ENCODE results near the gene KCNJ9. TPM values are rescaled to one million over a fixed set of nuclear protein-coding genes. Genes with fewer than 3 reads are reported as not detected.
A peak's percentile ranks its signal among the peaks of the same experiment; 100 is the strongest.

Gene KCNJ9
- total and polyA plus RNA-seq, 2 of the 13 experiments (the other 11 are each of a cell fraction or from before 2014, with no cell fraction given): not detected

- TF ChIP-seq ARID5B (CRISPR knock-in tag; IDR thresholded peaks at IDR 0.05) (peak; percentile 59; the same call in 1 of the 2 replicates), TFE3 (CRISPR knock-in tag; IDR thresholded peaks at IDR 0.05) (0 out of 2 replicates have a peak, but pooled peaks have one; percentile 30), MLXIP (CRISPR knock-in tag; IDR thresholded peaks at IDR 0.05; ENCODE audit: borderline replicate concordance) (no peak), ETV5 (CRISPR knock-in tag; IDR thresholded peaks at IDR 0.05; ENCODE audit: borderline replicate concordance) (no peak; the same call in 1 of the 2 replicates), BHLHE40 (IDR thresholded peaks at IDR 0.05; ENCODE audit: low read length) (peak; percentile 71), USF2 (IDR thresholded peaks at IDR 0.05; ENCODE audit: low read depth, low read length) (peak; percentile 88), USF2 (CRISPR knock-in tag; IDR thresholded peaks at IDR 0.05; ENCODE audit: borderline replicate concordance) (no peak), ZC3H4 (CRISPR knock-in tag; IDR thresholded peaks at IDR 0.05; ENCODE audit: borderline replicate concordance) (no peak), SETDB1 (CRISPR knock-in tag; IDR thresholded peaks at IDR 0.05; ENCODE audit: borderline replicate concordance) (no peak), SRY (CRISPR knock-in tag; IDR thresholded peaks at IDR 0.05) (no peak), TFAP4 (IDR thresholded peaks at IDR 0.05; ENCODE audit: borderline replicate concordance, low read depth) (no peak), ZNF121 (CRISPR knock-in tag; IDR thresholded peaks at IDR 0.05) (no peak), ZNF18 (CRISPR knock-in tag; IDR thresholded peaks at IDR 0.05; ENCODE audit: insufficient replicate concordance) (no peak), GZF1 (CRISPR knock-in tag; IDR thresholded peaks at IDR 0.05) (no peak), ZNF567 (CRISPR knock-in tag; IDR thresholded peaks at IDR 0.05; ENCODE audit: borderline replicate concordance) (no peak), GFI1 (CRISPR knock-in tag; IDR thresholded peaks at IDR 0.05; ENCODE audit: borderline replicate concordance) (peak; percentile 37; the same call in 1 of the 2 replicates), HDAC2 (CRISPR knock-in tag; IDR thresholded peaks at IDR 0.05) (no peak)
These were observed 35.7 kb upstream of the KCNJ9 start (continued) for GRCh38 chr1:160045653-160046052.
